HG03439 (cell line): Measurements from ENCODE around the gene NR2F1-AS1.

Experiments
- ATAC-seq: cut with Tn5 transposase; IDR thresholded peaks from one replicate; pipeline ENCODE4 v1.9.1; 2021; ENCODE audit warnings: mild to moderate bottlenecking, moderate library complexity; ENCODE audit not compliant: unreplicated experiment

The NR2F1-AS1 gene

GRCh38 chr5:93603793-93604643, 23.0 kb upstream of the NR2F1-AS1 start:
- no peak for ATAC-seq

- no peak for ATAC-seq
These were observed 22.2 kb upstream of the NR2F1-AS1 start for GRCh38 chr5:93603078-93603792.

DNA sequence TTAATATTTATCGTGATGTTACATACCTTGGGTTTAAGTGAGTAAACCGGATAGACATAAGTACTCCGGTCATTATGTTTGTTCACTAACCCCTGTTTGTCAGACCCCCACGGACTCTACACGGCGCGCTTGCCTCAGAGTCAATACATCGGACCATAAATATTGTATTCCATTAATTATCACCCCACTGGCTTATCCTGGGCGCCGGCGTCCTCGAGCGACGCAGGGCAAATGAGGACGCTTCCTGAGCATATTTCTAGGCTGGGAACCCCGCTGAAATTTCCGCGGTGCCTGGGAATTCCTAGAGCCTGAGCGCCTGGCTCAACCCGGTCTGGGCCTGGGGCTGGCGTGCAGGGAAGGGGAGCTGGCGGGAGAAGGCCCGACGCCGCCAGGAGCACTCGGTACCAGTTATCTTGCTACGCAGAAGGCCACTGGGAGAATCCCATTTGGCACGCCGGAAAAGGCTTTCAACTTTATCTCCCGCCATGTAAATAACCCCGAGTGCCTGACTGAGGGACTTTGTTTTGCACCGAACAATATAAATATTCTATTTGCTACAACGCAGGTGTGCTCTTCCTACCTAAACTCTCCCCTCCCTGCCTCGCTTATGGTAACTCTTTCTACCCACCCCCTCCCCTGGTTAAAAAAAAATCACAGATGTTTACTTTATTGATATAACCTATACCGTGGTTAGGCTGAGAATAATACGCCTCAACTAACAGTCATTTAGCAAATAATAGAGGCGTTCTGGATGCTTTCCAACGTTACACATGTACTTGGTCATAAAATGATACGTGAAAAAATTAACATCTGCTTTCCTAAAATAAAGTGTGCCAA, 21.4 kb upstream of the NR2F1-AS1 start:
- ATAC-seq = no peak

GRCh38 chr5:93601802-93602155, 20.8 kb upstream of the NR2F1-AS1 start:
- ATAC-seq = no peak

DNA sequence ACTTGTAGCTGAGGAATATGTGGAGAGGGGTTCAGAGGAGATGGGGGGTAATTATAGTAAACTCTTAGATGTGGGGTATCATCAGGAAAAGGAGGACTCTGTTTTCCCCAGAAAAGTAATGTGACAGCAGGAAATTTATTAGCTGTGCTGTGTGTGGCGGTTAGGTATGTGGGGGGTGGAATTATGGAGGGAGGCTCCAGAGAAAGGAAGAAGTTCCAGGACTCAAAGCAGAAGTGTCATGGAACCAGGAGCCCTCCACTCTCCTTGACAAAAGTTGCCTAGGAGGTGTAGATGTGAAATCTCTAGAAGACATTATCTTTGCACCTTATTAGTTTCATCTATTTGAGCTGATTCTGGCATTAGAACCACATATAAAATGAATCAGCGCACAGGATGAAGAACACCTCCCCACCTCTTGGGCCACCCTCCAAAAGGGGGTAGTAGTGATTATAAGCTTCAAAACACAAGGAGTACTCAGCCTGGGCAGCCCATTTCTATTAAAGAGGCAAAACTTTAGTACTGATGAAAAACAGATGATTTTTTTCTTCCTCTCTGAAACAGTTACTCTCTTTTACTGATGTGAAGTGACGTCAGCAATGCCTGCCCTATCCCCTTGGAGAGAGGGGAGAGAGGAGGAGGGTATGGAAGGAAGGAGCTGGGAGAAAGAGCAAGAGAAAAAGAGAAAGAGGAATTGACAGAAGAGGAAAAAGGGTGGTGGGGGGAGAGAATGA, 20.2 kb upstream of the NR2F1-AS1 start:
- ATAC-seq = no peak

DNA sequence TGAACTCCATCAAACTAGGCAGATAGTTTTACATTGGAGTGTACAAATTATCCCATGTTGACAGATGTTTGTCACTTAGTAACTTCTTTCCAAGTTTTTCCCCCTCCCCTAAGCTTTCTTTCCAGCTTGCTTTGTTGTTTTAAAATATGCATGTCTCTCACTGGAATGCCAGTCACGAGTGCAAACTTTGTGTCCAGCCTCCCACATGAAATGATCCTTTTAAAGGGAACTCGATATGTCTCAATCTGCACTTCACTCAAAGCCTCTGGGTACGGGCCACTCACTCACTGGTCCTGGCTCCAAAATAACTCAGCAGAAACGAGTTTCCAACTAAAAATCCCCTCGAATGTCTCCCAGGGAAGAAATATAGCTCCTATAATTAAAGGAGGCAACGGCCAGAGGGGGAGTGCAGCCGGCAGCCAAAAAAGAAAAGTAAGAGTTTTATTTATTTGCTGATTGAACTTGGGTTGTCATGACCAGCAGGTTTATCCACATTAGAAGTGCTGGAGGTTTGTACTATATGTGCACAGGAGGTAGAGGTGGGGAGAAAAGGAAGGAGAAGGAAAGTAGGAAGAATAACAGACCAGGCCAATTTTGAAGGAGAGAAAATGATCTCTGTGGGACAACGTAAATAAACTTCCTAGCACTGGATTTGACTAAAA, 19.5 kb upstream of the NR2F1-AS1 start:
- no peak for ATAC-seq

DNA sequence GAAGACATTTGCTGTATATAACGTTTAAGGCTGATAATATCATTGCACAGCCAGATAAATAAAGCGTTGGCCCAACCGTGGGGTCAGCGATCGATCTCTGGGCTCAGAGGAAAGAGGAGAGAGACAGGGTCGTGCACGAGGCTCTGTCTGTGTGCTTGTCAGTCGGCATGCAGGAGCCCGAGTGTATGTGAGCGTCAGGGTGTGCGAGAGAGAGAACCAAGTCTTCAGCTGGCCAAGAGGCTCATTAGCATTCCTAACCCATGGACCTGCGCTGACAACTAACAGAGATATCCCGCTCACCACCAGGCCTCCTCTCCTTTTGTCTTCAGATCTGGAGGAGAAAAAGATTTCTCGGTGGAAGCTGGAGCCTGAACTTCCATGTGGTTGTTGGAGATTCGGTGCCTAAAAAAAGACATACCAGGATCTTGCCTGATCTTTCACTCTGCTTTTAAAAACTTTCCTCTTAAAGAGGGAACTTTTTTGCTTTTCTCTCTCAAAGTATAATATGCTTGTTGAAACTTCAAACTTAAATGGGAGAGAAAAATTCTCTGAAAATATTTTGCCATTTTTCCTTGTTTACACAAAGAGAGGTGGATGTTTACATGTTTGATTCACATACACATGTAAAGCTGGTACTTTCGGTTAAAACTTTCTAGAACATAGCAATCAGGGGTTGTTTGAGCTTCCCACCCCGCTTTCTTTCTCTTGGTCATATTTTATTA, 18.5 kb upstream of the NR2F1-AS1 start:
- no peak for ATAC-seq

GRCh38 chr5:93599001-93599379, 18.0 kb upstream of the NR2F1-AS1 start:
- ATAC-seq = no peak

DNA sequence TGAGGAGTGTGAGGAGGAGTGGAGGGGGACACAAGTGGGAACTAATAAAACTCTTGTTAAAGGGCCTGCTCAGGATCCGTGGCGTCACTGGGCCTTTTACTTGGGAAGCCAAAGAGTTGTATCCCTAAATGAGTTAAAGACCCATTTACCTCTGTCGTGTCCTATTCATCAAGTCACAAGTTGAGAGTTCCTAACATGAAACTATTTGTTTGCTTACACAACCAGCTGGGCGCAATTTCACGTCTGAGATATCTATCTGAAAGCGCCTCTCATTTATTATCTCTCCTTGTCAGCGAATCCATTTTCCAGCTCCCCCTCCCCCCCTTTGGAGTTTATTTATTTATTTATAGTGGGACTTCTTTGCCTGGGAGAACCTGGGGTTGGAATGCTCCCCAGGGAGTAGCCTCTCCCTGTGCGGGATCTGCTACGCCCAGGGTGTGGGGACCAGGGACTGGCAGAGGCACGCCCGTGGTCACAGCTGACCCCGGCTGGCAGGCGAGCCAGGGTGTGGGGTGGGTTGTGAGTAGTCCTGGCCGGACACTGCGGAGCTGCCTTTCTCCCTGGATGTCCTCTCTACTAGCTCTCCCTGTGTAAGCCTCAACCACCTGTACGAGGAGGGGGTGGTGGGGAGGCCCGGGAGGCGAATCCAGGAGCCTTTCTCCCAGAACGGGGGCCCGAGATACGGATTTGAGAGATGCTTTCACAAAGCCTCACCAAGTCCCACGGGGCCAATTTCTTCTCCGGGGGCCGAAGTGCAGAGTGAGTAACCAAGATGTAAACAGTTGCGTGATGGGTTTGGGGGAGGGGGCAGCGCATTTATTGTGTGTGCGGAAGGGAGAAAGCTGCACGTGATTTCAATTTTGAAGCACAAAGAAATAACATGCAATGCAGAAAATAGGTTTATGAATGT, 17.3 kb upstream of the NR2F1-AS1 start:
- no peak for ATAC-seq

DNA sequence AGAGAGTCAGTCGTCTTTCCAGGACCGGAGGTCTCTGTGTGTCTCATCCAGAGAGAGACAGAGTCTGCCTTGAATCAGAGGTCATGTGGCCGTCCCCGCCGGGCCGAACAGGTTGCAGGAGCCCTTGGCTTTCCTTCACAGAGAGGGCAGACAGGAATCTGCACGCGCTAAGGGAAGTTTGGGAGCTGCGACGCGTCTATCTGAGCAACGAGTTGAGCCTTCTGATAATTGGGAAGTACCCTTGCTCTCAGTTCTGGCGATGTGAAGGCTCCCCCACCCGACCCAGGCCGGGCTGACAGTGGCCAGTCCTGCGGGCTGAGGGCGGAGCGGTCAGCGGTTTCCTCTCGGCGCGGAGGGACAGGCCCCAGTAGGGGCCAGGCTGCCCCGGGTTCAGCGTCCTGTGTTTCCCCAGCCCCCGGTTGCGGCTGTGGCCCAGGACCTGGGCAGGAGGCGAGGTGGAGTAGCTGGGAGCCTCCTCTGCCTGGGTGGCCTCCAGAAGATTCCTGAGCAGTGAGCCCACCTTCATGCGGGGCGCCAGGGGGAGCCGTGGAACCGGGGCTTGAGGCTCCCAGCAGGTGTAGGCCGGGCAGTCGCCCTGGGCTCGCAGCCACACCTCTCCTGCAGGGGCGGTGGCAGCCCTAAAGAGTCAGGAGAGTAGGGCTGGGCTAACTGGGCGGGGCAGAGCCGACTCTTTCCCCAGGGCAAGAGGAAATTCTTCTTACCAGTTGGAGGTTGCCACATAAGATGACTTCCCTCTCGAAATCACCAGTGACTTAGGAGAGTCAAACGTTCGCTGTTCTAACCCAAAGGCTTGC, 15.9 kb upstream of the NR2F1-AS1 start:
- ATAC-seq = no peak

DNA sequence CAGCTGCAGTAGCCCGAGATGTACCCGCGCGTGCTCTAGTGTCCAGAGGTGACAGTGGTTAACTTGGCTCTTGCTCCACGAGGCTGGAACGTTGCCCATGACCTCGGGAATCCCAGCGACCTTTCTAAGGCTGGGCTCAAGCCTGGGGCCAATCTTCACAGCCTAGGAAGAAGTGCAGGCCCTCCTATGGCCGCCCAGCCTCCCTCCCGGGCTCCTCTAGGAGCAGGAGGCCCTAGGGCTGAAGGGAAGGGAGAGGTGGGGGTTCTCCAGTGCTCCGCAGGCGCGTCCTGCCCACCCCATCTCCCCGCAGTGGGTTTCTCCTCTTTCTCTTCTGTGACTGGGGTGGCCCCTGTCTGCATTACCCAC, 15.3 kb upstream of the NR2F1-AS1 start:
- no peak for ATAC-seq

DNA sequence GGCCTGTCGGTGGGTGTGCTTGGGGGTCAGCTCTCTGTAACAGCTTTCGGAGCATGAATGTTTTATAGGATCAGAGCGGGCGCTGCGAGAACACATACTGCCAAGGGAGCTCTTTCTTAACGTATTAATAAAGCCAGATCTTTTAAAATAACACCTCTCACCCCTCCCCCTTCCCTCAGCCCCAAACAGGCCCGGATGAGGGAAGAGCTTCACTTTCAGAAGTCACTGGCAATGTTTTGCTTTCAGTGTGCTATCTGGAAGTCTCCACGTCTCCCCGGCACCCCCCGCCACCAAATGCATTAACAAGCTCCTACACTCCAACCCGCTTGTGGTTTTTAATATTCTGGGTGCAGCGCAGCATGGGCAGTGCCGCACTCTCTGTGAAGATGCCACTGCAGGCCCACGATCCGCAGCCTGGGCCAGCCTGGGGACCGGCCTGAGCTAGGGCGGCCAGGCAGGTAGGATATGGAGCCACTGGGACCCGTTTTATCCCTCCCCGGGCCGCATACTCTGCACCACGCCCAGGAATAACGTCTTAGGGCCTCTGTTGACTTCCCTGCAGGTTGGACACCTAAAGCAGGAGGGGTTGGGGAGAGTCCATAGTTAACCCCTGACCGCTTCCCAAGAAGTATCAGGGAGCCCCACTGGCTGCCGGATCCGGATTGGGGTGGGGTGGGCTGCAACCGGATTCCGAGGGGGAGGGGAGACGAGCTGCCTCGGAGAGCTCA, 14.6 kb upstream of the NR2F1-AS1 start:
- ATAC-seq = no peak

GRCh38 chr5:93594591-93595419, 13.8 kb upstream of the NR2F1-AS1 start:
- no peak for ATAC-seq

GRCh38 chr5:93593476-93594131, 12.6 kb upstream of the NR2F1-AS1 start:
- ATAC-seq = no peak

DNA sequence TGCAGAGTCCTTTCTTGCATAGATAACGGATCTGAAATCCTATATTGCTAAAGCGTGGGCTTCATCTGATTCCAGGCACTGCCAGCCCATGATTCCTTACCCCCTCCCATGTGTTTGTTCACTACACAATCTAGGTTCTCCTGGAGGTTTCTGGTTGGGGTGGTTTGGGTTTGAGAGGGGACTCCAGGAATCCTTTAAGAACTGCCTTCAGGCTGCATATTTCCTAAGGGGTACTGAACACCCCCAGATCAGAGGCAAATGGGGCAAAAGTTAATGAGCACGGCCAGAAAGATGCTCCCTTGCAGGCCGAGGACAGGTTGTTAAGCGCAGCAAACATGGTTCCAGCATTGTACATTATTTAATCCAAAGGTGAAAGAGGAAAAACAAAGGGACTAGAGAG, 11.9 kb upstream of the NR2F1-AS1 start:
- ATAC-seq = no peak
